Left hindlimb (tissue), 1 donor: ENCODE data around the gene WDR81.
"Not testable (repeated sequence)": the region's sequence is repeated elsewhere in the genome, so short reads cannot be mapped to it uniquely, and the experiment has no call there.

ENCODE experiments used
- DNase-seq: peaks from one replicate; pipeline ENCODE4 v3.0.0-alpha.2; 2018

The WDR81 gene

DNA sequence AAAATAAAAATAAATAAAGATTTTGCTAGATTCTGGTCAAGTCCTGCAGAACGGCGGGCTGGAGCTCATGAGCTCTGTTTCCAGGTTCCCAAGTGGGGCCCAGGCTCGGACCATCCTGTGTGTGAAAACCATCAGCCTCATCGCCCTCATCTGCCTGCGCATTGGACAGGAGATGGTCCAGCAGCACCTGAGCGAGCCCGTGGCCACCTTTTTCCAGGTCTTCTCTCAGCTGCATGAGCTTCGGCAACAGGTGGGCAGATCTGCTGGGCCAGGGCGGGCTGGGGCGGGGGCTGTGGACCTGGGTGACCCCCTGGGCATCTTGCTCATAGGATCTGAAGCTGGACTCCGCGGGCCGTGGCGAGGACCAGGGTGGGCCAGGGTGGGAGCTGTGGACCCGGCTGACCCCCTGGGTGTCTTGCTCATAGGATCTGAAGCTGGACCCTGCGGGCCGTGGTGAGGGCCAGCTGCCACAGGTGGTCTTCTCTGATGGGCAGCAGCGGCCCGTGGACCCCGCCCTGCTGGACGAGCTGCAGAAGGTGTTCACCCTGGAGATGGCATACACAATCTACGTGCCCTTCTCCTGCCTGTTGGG is 7.8 kb downstream of the WDR81 start:
- no peak for DNase-seq

DNA sequence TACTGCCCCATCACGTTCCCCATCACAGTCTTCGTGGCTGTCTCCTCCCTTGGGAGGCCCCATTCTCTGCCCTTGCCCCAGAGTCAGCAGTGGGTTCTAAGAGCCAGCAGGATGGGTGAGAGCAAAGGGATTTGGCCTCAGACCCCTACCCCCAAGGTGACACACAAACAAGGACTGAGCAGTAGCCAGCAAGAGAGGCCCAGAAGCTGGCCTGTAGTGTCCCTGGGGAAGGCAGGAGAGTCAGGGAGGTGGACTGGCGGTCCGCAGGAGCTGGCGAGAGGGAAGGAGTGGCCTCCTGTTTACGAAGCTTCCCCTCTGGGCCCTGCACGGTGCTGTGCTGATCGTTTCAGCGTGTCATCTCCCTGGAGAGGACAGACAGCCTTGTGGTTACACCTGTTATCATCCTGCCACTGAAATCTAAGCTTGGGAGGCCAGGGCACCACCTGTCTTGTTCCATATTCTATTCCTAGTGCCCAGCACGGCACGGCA is 8.4 kb downstream of the WDR81 start:
- DNase-seq, result no peak

- DNase-seq, result no peak
Measured at GRCh38 chr17:1733759-1734158, 9.3 kb downstream of the WDR81 start.

DNA sequence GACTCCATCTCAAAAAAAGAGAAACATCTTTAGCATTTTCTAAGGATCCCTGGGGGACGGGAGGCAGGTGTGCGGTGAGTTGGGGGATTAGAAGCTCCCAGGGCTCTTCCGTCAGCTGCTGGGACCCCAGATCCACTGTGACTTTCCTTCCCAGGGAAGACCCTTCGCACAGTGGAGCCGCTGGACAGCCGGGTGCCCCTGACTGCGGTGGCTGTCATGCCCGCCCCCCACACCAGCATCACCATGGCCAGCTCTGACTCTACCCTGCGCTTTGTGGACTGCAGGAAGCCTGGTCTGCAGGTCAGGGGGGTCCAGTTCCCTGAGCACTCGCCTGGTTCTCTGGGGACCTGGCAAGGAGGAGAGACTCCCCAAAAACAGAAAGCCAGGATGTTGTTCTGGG is 10.9 kb downstream of the WDR81 start:
- no peak for DNase-seq

DNA sequence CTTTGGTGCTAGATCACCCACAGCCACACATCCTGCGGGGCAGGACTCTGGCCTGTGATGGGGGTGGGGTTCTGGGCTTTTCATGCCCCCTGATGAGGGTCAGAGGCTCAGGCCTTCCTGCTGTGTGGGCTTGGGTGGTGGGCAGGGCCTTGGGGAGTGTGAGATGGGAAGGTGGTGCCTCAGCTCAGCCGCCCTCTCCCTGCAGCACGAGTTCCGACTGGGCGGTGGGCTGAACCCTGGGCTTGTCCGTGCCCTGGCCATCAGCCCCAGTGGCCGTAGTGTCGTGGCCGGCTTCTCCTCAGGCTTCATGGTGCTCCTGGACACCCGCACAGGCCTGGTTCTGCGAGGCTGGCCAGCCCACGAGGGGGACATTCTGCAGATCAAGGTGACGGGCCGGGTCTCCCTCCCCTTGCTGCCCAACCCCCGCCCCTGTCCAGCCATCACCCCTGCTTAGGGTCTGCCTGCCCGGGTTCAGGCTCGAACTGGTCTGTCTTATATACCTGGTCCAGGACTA is 11.4 kb downstream of the WDR81 start:
- no peak for DNase-seq

GRCh38 chr17:1736348-1737281 is 12.1 kb downstream of the WDR81 start:
- DNase-seq, result no peak

GRCh38 chr17:1737531-1738291 is 13.2 kb downstream of the WDR81 start:
- DNase-seq, result no peak

- not testable (repeated sequence) for DNase-seq
Measured at GRCh38 chr17:1741899-1742298, 17.4 kb downstream of the WDR81 start.

GRCh38 chr17:1742371-1743087 is 18.0 kb downstream of the WDR81 start, which contains the start of gene SERPINF2:
SERPINF2 (plus strand) TSS chr17:1742871; CDS start chr17:1744996, 2,125 bp downstream.
- no peak for DNase-seq

GRCh38 chr17:1743088-1743439 is 18.6 kb downstream of the WDR81 start:
- DNase-seq, result no peak

GRCh38 chr17:1744551-1745512 is 20.3 kb downstream of the WDR81 start:
- DNase-seq, result no peak

GRCh38 chr17:1745513-1746020 is 21.1 kb downstream of the WDR81 start:
- DNase-seq, result no peak

GRCh38 chr17:1746975-1747543 is 22.6 kb downstream of the WDR81 start:
- DNase-seq, result no peak

DNA sequence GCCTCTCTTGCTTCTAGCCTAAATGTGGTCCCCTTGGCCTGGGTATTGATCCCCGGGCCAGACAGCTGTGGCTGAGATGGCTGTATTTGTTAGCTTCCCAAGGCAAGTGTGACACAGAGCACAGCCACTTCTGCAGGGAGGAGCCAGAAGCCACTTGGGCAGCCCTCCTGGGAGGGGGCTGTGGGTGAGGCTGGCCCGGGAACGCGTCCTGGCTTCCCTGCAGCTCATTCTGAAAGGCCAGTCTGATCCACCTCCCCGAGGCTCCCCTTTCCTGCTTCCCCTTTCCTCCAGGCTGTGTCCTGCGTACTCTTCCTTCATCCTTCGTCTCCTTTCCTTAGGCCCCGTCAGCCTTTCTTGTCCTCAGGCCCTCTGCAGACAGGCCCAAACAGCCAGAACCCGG is 26.1 kb downstream of the WDR81 start:
- DNase-seq, result no peak

DNA sequence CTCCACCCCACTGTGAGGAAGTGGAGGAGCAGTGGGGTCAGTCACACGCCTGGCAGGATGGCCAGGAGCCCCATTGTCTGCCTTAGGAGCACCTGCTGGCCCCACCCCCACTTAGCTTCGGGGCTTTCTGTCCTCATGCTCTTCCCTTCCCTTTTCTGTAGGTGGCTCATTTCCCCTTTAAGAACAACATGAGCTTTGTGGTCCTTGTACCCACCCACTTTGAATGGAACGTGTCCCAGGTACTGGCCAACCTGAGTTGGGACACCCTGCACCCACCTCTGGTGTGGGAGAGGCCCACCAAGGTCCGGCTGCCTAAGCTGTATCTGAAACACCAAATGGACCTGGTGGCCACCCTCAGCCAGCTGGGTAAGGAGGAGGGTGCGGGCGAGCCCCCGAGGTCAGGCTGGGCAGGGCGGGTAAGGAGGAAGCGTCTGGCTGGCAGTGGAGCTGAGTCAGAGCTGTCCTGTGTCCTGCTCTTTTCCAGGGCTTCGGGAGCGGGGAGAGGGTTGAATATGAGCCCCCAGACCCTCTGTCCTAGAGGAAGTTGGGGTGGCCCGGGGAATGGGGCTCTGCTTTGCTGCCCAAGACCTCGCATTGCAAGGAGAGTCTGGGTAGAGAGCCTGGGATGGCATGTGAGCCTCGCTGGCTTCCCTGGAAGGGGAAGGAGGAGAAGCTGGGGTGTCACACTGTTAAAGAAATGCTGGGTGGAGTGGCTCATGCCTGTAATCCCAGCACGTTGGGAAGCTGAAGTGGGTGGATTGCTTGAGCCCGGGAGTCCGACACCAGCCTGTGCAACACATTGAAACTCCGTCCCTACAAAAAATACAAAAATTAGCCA is 28.1 kb downstream of the WDR81 start:
- no peak for DNase-seq

GRCh38 chr17:1753767-1754429 is 29.4 kb downstream of the WDR81 start:
- DNase-seq, result no peak

- DNase-seq, result no peak
Measured at GRCh38 chr17:1754430-1755112, 30.1 kb downstream of the WDR81 start.

DNA sequence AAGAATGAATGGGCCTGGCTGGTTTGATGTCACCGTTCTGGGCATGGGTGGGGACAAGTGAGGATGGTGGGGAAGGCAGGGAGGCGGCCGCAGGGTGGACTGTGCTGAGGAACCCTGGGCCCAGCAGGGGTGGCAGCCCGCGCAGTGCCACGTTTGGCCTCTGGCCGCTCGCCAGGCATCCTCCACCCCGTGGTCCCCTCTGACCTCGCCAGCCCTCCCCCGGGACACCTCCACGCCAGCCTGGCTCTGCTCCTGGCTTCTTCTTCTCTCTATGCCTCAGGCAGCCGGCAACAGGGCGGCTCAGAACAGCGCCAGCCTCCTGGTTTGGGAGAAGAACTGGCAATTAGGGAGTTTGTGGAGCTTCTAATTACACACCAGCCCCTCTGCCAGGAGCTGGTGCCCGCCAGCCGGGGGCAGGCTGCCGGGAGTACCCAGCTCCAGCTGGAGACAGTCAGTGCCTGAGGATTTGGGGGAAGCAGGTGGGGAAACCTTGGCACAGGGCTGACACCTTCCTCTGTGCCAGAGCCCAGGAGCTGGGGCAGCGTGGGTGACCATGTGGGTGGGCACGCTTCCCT is 30.8 kb downstream of the WDR81 start:
- DNase-seq, result peak; percentile 71
